A673 (cell line): ENCODE measurements around the gene UBE2L5. TPM values are rescaled to one million over a fixed set of nuclear protein-coding genes. Genes with fewer than 3 reads are reported as not detected.

ENCODE experiments used
- BruUV-seq: library from RNA; stranded (reverse); fragments of 400-500 nt; replicated peaks from 2 replicates; lab custom pipeline; 2021; lab: Mats Ljungman, UMichigan
- CTCF ChIA-PET: fragments of 300-600 bp; sonication (Branson Sonifier 250); formaldehyde crosslinking; loops from one replicate; lab custom pipeline; 2022; ENCODE audit warnings: antibody characterized with exemption; lab: Charles Lee
- POLR2A ChIA-PET: fragments of 300-600 bp; sonication (Branson Sonifier 250); formaldehyde crosslinking; loops from one replicate; lab custom pipeline; 2022; ENCODE audit warnings: antibody characterized with exemption; ENCODE audit not compliant: low non-redundant PET; lab: Charles Lee
- DNase-seq: peaks from one replicate; pipeline ENCODE4 v3.0.0-alpha.2; 2015; ENCODE audit warnings: low spot score
- H3K27ac ChIP-seq: fragments of 200-600 bp; sonication (generic); 2 replicates; pipeline ENCODE4 v1.5.1; 2016; ENCODE audit warnings: mixed run types, low read depth, mild to moderate bottlenecking, mixed read lengths, antibody characterized with exemption, low read length; ENCODE audit not compliant: poor library complexity, severe bottlenecking
- H3K27me3 ChIP-seq: fragments of 200-600 bp; sonication (generic); replicated peaks from 2 replicates; pipeline ENCODE4 v1.6.1; 2017; ENCODE audit warnings: mixed run types, low read depth, mild to moderate bottlenecking, mixed read lengths, antibody characterized with exemption, low read length; ENCODE audit not compliant: insufficient read depth, poor library complexity
- H3K36me3 ChIP-seq: fragments of 200-600 bp; sonication (generic); 2 replicates; pipeline ENCODE4 v1.6.1; 2016; ENCODE audit warnings: mixed run types, mild to moderate bottlenecking, mixed read lengths, antibody characterized with exemption, low read length; ENCODE audit not compliant: insufficient read depth, poor library complexity, severe bottlenecking
- H3K4me1 ChIP-seq: fragments of 200-600 bp; sonication (generic); 2 replicates; pipeline ENCODE4 v1.6.1; 2017; ENCODE audit warnings: mixed run types, mild to moderate bottlenecking, mixed read lengths, antibody characterized with exemption, low read length; ENCODE audit not compliant: insufficient read depth, poor library complexity, severe bottlenecking
- H3K4me3 ChIP-seq: fragments of 200-600 bp; sonication (generic); 2 replicates; pipeline ENCODE4 v1.5.1; 2016; ENCODE audit warnings: low read depth, mixed run types, mild to moderate bottlenecking, mixed read lengths, low read length; ENCODE audit not compliant: poor library complexity, severe bottlenecking
- H3K9me3 ChIP-seq: fragments of 200-600 bp; sonication (generic); 2 replicates; pipeline ENCODE4 v1.6.1; 2016; ENCODE audit warnings: mixed run types, low read depth, mild to moderate bottlenecking, mixed read lengths, antibody characterized with exemption, low read length; ENCODE audit not compliant: poor library complexity, severe bottlenecking
- EZH2 ChIP-seq: fragments of 200-600 bp; sonication (generic); IDR thresholded peaks from 2 replicates; pipeline ENCODE4 v1.6.1; 2017; ENCODE audit warnings: borderline replicate concordance, low read depth, mild to moderate bottlenecking, mixed read lengths, antibody characterized with exemption, low read length; ENCODE audit not compliant: poor library complexity, severe bottlenecking
- intact Hi-C: fragments of 100-400 bp; cut with micrococcal nuclease; formaldehyde crosslinking; loops from one replicate; pipeline ENCODE4 v1.10.0; 2022; ENCODE audit not compliant: unreplicated experiment
- total RNA-seq: library from RNA; stranded (reverse); gene quantifications from 2 replicates; pipeline ENCODE4 v1.2.3, GENCODE V29; 2021
- TF ChIP-seq, protein P1 (sequence below): fragments of 300-800, 200-600 bp; sonication (generic); conservative IDR thresholded peaks from 2 replicates; pipeline ENCODE4 v1.5.1; 2017; ENCODE audit warnings: low read depth, mild to moderate bottlenecking, antibody characterized with exemption, low read length, moderate library complexity, mixed read lengths

The UBE2L5 gene
- total RNA-seq, 1 experiment from 2014 or later = 0.21 TPM

DNA sequence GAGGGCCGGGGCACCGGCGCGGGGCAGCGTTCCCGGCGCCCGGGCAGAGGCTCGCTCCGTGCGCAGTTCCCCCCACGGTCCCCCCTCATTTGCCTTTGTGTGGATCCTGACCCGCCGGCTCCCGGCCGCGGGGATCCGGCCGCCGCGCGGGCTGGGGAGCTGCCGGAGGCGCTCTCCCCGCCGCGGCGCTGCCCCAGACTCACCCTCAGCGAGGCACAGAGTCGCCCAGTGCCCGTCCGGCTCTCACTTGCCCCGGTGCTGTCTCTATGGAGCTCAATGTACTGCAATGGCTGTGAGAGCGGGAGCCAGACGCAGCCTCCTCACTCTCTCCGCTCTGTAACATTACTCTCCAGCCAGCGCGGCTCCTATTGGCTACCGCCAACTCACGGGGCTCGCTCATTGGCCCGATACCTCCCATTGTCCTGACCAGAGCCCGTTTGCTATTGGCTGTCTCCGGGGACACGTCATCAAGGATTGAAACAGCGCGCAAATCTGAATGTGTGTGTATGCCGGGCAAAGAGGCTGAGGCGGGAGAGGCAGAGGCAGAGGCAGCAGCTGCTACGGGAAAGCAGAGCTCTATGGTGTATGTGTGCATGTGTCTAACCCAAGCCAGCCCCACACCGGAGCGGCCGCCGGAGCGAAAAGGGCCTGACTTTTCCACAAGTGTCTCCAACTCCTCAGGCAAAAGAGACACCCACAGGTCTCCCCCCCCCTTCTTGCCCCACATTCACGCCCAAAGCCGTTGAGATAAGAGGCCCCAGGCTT is 43.5 kb downstream of the UBE2L5 start, which contains the start of gene HMGB1:
HMGB1 (minus strand) TSS at position 344 of the 765 bp plus-strand sequence. CDS start 2,256 bp downstream, outside the sequence.
- BruUV-seq = no TSS peak
- peak; percentile 100 for DNase-seq
- POLR2A ChIA-PET = interaction anchor here (0.6 to 1.3 kb wide), 4 partner anchors 22 to 516 kb away, joined by 3 to 7 read pairs (median 5); partner anchors contain the start of gene UBE2L5
- H3K27ac ChIP-seq = peak within 1 kb of the TSS; percentile 100
- no peaks in the 10 kb centered on the region for H3K9me3 ChIP-seq
- TF ChIP-seq EZH2 = no peak
- TF ChIP-seq, protein P1, sequence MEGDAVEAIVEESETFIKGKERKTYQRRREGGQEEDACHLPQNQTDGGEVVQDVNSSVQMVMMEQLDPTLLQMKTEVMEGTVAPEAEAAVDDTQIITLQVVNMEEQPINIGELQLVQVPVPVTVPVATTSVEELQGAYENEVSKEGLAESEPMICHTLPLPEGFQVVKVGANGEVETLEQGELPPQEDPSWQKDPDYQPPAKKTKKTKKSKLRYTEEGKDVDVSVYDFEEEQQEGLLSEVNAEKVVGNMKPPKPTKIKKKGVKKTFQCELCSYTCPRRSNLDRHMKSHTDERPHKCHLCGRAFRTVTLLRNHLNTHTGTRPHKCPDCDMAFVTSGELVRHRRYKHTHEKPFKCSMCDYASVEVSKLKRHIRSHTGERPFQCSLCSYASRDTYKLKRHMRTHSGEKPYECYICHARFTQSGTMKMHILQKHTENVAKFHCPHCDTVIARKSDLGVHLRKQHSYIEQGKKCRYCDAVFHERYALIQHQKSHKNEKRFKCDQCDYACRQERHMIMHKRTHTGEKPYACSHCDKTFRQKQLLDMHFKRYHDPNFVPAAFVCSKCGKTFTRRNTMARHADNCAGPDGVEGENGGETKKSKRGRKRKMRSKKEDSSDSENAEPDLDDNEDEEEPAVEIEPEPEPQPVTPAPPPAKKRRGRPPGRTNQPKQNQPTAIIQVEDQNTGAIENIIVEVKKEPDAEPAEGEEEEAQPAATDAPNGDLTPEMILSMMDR = no peak
- H3K36me3 ChIP-seq = peaks cover 27% of the 10 kb centered on the region
- H3K27me3 ChIP-seq = no peaks in the 10 kb centered on the region
- peaks cover 32% of the 10 kb centered on the region for H3K4me1 ChIP-seq
- H3K4me3 ChIP-seq = peak within 1 kb of the TSS; percentile 82
- intact Hi-C loops = loop anchor here (1.0 to 5.0 kb wide), 3 partner anchors 107 to 337 kb away; partner anchors contain the start of gene USPL1
- CTCF ChIA-PET = no interaction called here

DNA sequence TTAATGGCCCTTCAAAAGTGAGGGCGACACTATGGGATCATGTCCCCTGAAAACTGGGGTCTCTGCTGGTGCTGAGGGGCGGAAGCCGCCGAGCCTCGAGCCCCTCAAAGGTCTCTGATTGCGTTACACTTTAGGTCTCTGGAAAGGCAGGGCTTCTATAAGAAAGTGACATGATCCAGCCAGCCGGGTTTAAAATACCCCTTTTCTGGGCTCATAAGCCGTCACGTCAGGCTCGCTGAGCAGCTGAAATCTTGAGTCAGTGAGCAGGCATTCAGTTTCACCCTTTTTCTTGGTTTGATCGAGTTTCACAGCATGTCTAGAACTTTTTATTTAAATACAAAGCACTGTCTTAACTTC is 44.0 kb downstream of the UBE2L5 start:
- intact Hi-C loops = loop anchor here (1.0 to 5.0 kb wide), 3 partner anchors 106 to 336 kb away; partner anchors contain the start of gene USPL1
- peak overlapping the region; percentile 100 for H3K27ac ChIP-seq
- H3K36me3 ChIP-seq = peaks cover 26% of the 10 kb centered on the region
- H3K4me3 ChIP-seq = peak overlapping the region; percentile 82
- DNase-seq = peak; percentile 62
- no peaks in the 10 kb centered on the region for H3K9me3 ChIP-seq
- ChIA-PET POLR2A (interaction anchor here (0.8 to 1.3 kb wide), 2 partner anchors 22 to 517 kb away, joined by 4 to 7 read pairs; no protein-coding TSS in a partner anchor), CTCF (no interaction called here)
- TSS peak; percentile 90 for BruUV-seq
- TF ChIP-seq, protein P1 = no peak
- TF ChIP-seq EZH2 = no peak
- peaks cover 32% of the 10 kb centered on the region for H3K4me1 ChIP-seq
- H3K27me3 ChIP-seq = no peaks in the 10 kb centered on the region

DNA sequence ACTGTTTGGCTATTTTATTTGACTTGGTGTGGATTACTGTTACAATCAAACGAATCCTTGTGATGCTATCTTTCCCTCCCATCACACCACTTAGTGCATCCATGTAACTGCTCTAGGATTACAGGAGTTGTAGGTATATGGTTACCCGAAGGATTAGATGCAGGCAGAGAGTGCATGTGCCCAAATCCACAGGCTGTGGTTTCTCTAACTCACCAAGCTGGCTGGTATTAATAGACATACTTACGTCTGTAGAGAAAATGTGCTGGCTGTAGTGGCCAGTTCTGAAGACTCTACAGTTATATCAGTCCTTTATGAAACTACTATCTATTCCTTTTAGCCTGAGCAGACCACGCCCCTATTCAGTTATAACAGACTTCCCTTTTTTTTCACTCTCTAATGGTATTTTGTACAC is 44.6 kb downstream of the UBE2L5 start:
- Histone ChIP-seq H3K4me3 (peak overlapping the region; percentile 82), H3K9me3 (no peaks in the 10 kb centered on the region), H3K27ac (peak overlapping the region; percentile 100), H3K36me3 (peaks cover 21% of the 10 kb centered on the region), H3K27me3 (no peaks in the 10 kb centered on the region), H3K4me1 (peaks cover 26% of the 10 kb centered on the region)
- no TSS peak for BruUV-seq
- DNase-seq = peak; percentile 48
- ChIA-PET CTCF (no interaction called here), POLR2A (interaction anchor here (0.8 kb wide), 1 partner anchor 517 kb away, joined by 7 read pairs; no protein-coding TSS in a partner anchor)
- TF ChIP-seq, protein P1 = no peak
- no peak for TF ChIP-seq EZH2
- intact Hi-C loops = loop anchor here (1.0 to 5.0 kb wide), 3 partner anchors 105 to 335 kb away; partner anchors contain the start of gene USPL1
